VCaP (cell line): ENCODE data around the gene KRTAP4-4.

Experiments
- H3K27ac ChIP-seq: fragments of 450-650 bp; 2 replicates; pipeline ENCODE4 v1.5.1; 2017
- CTCF ChIP-seq: fragments of 450-650 bp; conservative IDR thresholded peaks from 2 replicates; pipeline ENCODE4 v1.5.1; 2017; ENCODE audit warnings: mild to moderate bottlenecking, moderate library complexity

The KRTAP4-4 gene

GRCh38 chr17:41116297-41116696 is 44.3 kb downstream of the KRTAP4-4 start:
- H3K27ac ChIP-seq, result no peak overlapping the region
- TF ChIP-seq CTCF, result no peak

- no peak for TF ChIP-seq CTCF
- no peak overlapping the region for H3K27ac ChIP-seq
Observed at GRCh38 chr17:41111151-41111885, 49.2 kb downstream of the KRTAP4-4 start.
